Chondrocyte (in vitro differentiated cells): ENCODE data around the gene SPTLC2. TPM values are rescaled to one million over a fixed set of nuclear protein-coding genes. Genes with fewer than 3 reads are reported as not detected.
"Not testable (repeated sequence)": the region's sequence is repeated elsewhere in the genome, so short reads cannot be mapped to it uniquely, and the experiment has no call there.

ENCODE experiments used
- DNase-seq: peaks from one replicate; pipeline ENCODE4 v3.0.0; 2021; ENCODE audit warnings: mixed read lengths, low spot score
- H3K27ac Mint-ChIP-seq: one replicate; pipeline ENCODE4 v1.8.0; 2021; ENCODE audit warnings: mild to moderate bottlenecking, moderate library complexity, mixed read lengths; ENCODE audit not compliant: unreplicated experiment
- H3K27me3 Mint-ChIP-seq: 2 replicates; pipeline ENCODE4 v1.8.0; 2021; ENCODE audit warnings: low read depth, mixed read lengths
- H3K36me3 Mint-ChIP-seq: 2 replicates; pipeline ENCODE4 v1.8.0; 2021; ENCODE audit warnings: low read depth, mixed read lengths
- H3K4me1 Mint-ChIP-seq: 2 replicates; pipeline ENCODE4 v1.8.0; 2021; ENCODE audit warnings: low read depth, mild to moderate bottlenecking, mixed read lengths
- H3K4me3 Mint-ChIP-seq: one replicate; pipeline ENCODE4 v1.8.0; 2021; ENCODE audit warnings: mild to moderate bottlenecking, moderate library complexity, mixed read lengths; ENCODE audit not compliant: unreplicated experiment
- H3K9me3 Mint-ChIP-seq: 2 replicates; pipeline ENCODE4 v1.8.0; 2021; ENCODE audit warnings: low read depth, mixed read lengths
- CTCF ChIP-seq: fragments of 200-600 bp; sonication (generic); IDR thresholded peaks from 2 replicates; pipeline ENCODE4 v1.5.0; 2021; ENCODE audit warnings: antibody characterized with exemption, mild to moderate bottlenecking, moderate library complexity
- total RNA-seq: library from RNA; stranded (reverse); gene quantifications from 3 replicates; pipeline ENCODE4 v1.2.1, GENCODE V29; 2021

SPTLC2 gene
- total RNA-seq, 1 donor from 2014 or later, result 29.1 TPM

- no peak for DNase-seq
- no peak for TF ChIP-seq CTCF
- Mint-ChIP-seq H3K27me3 (no peaks in the 10 kb centered on the region), H3K4me1 (peaks cover 20% of the 10 kb centered on the region), H3K36me3 (peaks cover 7% of the 10 kb centered on the region), H3K9me3 (no peaks in the 10 kb centered on the region), H3K27ac (no peak overlapping the region), H3K4me3 (no peak overlapping the region)
Measured at GRCh38 chr14:77590845-77591485, 25.5 kb downstream of the SPTLC2 start.

DNA sequence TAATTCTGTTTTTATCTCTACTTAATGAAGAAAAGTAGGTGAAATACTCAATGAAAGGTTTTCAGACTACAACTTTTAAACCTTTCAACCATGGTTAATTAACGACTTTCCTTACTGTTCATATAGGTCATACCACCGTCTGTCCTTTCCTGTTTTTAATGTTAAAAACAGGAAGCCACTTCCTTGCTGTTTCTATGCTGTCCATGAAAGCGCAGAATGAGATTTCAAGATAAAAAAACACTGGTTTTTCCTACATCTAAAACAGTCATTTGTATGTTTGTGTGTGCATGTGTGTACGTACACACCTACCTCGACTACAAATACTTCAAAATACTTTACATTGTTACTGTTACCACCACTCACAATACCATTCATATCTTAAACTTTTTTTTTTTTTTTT, 27.3 kb downstream of the SPTLC2 start:
- H3K27me3 Mint-ChIP-seq, result no peaks in the 10 kb centered on the region
- H3K36me3 Mint-ChIP-seq, result no peaks in the 10 kb centered on the region
- TF ChIP-seq CTCF, result no peak
- DNase-seq, result no peak
- H3K4me1 Mint-ChIP-seq, result peaks cover 14% of the 10 kb centered on the region
- no peak overlapping the region for H3K4me3 Mint-ChIP-seq
- H3K27ac Mint-ChIP-seq, result no peak overlapping the region
- H3K9me3 Mint-ChIP-seq, result no peaks in the 10 kb centered on the region

GRCh38 chr14:77588411-77589025, 27.9 kb downstream of the SPTLC2 start:
- not testable (repeated sequence) for H3K36me3 Mint-ChIP-seq, H3K27me3 Mint-ChIP-seq, H3K4me1 Mint-ChIP-seq, H3K9me3 Mint-ChIP-seq, DNase-seq, H3K4me3 Mint-ChIP-seq
- peak overlapping the region; percentile 54 for H3K27ac Mint-ChIP-seq

- no peaks in the 10 kb centered on the region for H3K27me3 Mint-ChIP-seq
- H3K36me3 Mint-ChIP-seq, result no peaks in the 10 kb centered on the region
- H3K9me3 Mint-ChIP-seq, result no peaks in the 10 kb centered on the region
- no peak for TF ChIP-seq CTCF
- no peak overlapping the region for H3K27ac Mint-ChIP-seq
- H3K4me3 Mint-ChIP-seq, result no peak overlapping the region
- DNase-seq, result no peak
- peaks cover 22% of the 10 kb centered on the region for H3K4me1 Mint-ChIP-seq
Measured at GRCh38 chr14:77585385-77585784, 31.1 kb downstream of the SPTLC2 start.

DNA sequence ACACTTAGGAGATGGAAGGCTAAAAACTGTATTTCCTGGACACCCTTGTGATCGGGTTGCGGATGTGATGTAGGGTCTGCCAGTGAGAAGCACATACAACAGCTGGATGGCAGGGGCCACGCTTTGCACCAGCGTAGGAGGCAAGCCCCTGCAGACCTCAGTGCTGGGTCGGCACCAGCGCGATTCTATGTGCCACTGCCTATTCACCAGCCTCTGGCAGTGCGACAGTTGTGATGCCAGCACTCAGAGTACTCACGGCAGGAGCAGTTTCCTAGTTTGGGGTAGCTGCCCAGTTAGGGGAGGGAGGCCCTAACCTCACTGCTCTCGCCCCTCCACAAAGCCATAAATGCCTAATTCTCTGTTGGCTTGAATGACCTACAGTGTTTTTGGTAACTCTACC, 31.6 kb downstream of the SPTLC2 start:
- Mint-ChIP-seq H3K9me3 (no peaks in the 10 kb centered on the region), H3K36me3 (no peaks in the 10 kb centered on the region), H3K4me3 (no peak overlapping the region), H3K27me3 (no peaks in the 10 kb centered on the region), H3K27ac (no peak overlapping the region), H3K4me1 (peaks cover 24% of the 10 kb centered on the region)
- no peak for DNase-seq
- TF ChIP-seq CTCF, result no peak

- Mint-ChIP-seq H3K36me3 (no peaks in the 10 kb centered on the region), H3K9me3 (no peaks in the 10 kb centered on the region), H3K4me1 (peaks cover 32% of the 10 kb centered on the region), H3K27ac (no peak overlapping the region), H3K4me3 (no peak overlapping the region), H3K27me3 (no peaks in the 10 kb centered on the region)
- DNase-seq, result no peak
- TF ChIP-seq CTCF, result no peak
Measured at GRCh38 chr14:77583657-77584056, 32.8 kb downstream of the SPTLC2 start.
